HEK293T (cell line): ENCODE data around the gene RCAN2.

Experiments used
- BHLHE40 ChIP-seq: fragments of 450-650 bp; IDR thresholded peaks from 2 replicates; pipeline ENCODE4 v1.6.1; 2016; ENCODE audit warnings: mild to moderate bottlenecking, moderate library complexity, borderline replicate concordance
- FOXM1 ChIP-seq: fragments of 450-650 bp; IDR thresholded peaks from 2 replicates; pipeline ENCODE4 v1.6.1; 2017; ENCODE audit warnings: mild to moderate bottlenecking, borderline replicate concordance

DNA sequence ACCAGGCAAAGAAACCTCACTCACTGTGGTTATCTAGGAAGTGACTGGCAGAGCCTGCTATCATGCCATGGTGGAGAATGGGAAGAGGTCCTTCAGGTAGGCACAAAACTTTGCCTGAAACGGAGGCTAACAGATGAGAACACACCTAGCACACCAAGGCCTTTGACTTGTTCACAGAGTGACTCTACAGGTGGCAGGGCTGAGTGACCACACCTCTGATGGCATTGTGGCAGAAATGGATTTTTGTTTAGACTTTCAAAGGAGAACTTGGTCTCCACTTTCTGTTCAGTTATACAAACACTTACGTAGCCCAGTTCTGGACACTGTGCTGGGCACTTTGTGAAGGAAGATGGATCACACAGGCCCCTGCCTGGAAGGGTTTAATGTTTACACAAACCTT lies 204.2 kb downstream of the RCAN2 start:
- TF ChIP-seq BHLHE40 = no peak
- no peak for TF ChIP-seq FOXM1
